ENCODE results near the gene CYB5D1.

CYB5D1 gene

GRCh38 chr17:7844292-7845154, 13.3 kb upstream of the CYB5D1 start:
- peak; percentile 56 to 94 (median 90) for DNase-seq

- DNase-seq: no peak
These were observed 12.3 kb upstream of the CYB5D1 start for GRCh38 chr17:7845359-7846062.

- DNase-seq: no peak
These were observed 11.6 kb upstream of the CYB5D1 start for GRCh38 chr17:7846063-7846735.

GRCh38 chr17:7846765-7847661, 10.8 kb upstream of the CYB5D1 start:
- no peak for DNase-seq

- no peak for DNase-seq
These were observed 9.6 kb upstream of the CYB5D1 start for GRCh38 chr17:7848131-7848579.

GRCh38 chr17:7848739-7849129, 9.1 kb upstream of the CYB5D1 start:
- DNase-seq: no peak

- DNase-seq: no peak
These were observed 8.6 kb upstream of the CYB5D1 start for GRCh38 chr17:7849130-7849750.

- no peak for DNase-seq
These were observed 7.9 kb upstream of the CYB5D1 start for GRCh38 chr17:7849751-7850504.

- DNase-seq: no peak
These were observed 6.9 kb upstream of the CYB5D1 start for GRCh38 chr17:7850701-7851437.

- DNase-seq: peak in 13 of 14 donors; percentile 46 to 90 (median 73)
These were observed 6.2 kb upstream of the CYB5D1 start for GRCh38 chr17:7851438-7852261.

- no peak for DNase-seq
These were observed 5.5 kb upstream of the CYB5D1 start for GRCh38 chr17:7852262-7852670.

- DNase-seq: no peak
These were observed 4.7 kb upstream of the CYB5D1 start for GRCh38 chr17:7852919-7853690.

- no peak for DNase-seq
These were observed 4.1 kb upstream of the CYB5D1 start for GRCh38 chr17:7853691-7854038.

- no peak for DNase-seq
These were observed 3.6 kb upstream of the CYB5D1 start for GRCh38 chr17:7854078-7854777.

- no peak for DNase-seq
These were observed 2.7 kb upstream of the CYB5D1 start, which contains the start of gene TMEM88 for GRCh38 chr17:7854851-7855659. TSS of gene TMEM88 (plus strand) at chr17:7855066. CDS start at chr17:7855075, 9 bp downstream.

- no peak for DNase-seq
These were observed 2.2 kb upstream of the CYB5D1 start for GRCh38 chr17:7855660-7856010.
